DMS 273 treated with DMSO at 0.1 percent for 48 hours (cell line): Measurements from ENCODE around the gene SUSD4.
A peak's percentile ranks its signal among the peaks of the same experiment; 100 is the strongest.

Experiments used
- DNase-seq: peaks from one replicate; lab custom pipeline; 2025; lab: John Stamatoyannopoulos, UW

Gene SUSD4

GRCh38 chr1:223228931-223229528 lies 134.9 kb downstream of the SUSD4 start:
- DNase-seq = no peak

GRCh38 chr1:223228201-223228600 lies 135.8 kb downstream of the SUSD4 start:
- DNase-seq = no peak

DNA sequence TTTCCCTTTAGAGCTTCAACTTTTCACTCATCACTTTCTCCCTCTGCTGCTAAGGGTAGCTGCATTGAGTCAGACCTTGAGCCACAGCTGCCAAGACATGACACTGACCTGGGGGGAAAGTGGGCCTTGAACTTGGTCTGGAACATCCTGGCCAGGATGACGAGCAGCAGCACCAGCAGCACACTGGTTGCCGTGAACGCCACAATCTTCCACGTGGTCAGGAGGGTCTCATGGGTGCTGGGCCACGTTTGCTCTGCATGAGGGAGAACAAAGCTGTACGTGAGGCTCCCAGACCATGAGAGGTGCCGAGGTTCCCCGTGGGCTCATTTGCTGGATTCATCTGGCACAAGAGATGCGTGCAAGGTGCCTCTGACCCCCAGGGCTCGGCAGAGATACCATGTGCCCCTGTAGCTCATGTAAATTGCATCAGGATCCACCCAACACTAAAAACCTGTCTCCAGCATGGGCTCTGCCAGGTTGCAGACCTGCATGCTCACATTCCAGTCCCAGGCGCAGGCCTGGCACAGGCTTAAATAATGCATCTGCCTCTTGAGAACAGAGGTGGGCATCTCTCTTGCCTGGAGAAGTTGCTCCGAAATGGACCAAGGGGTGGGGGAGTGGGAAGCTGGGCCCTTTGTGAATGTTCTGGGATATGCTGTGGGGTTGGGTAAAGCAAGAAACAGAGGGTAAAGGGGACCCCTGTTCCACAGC lies 136.3 kb downstream of the SUSD4 start:
- no peak for DNase-seq

- DNase-seq = no peak
Measured at GRCh38 chr1:223227031-223227430, 136.9 kb downstream of the SUSD4 start.

GRCh38 chr1:223226271-223226670 lies 137.7 kb downstream of the SUSD4 start:
- DNase-seq = no peak

GRCh38 chr1:223225481-223225880 lies 138.5 kb downstream of the SUSD4 start:
- DNase-seq = no peak

- DNase-seq = no peak
Measured at GRCh38 chr1:223225061-223225460, 138.9 kb downstream of the SUSD4 start.

DNA sequence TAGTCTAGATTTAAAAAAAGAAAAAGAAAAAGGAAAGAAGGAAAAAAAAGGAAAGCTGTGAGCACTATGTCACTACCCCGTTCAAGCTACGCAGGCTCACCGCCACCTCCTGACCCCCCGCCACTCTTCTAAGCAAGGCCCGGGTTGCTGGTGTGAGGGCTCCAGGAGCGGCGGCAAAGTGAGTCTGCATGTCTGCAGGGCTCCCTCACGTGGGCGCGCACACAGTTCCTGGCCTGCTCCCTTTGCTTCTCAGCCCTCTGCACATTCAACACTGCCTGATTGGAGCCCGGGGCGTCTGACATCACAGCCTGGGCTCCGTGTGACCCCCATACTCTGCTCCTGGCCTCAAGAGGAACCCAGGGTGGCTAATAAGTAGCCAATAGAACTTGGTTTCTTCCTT lies 139.5 kb downstream of the SUSD4 start:
- no peak for DNase-seq

DNA sequence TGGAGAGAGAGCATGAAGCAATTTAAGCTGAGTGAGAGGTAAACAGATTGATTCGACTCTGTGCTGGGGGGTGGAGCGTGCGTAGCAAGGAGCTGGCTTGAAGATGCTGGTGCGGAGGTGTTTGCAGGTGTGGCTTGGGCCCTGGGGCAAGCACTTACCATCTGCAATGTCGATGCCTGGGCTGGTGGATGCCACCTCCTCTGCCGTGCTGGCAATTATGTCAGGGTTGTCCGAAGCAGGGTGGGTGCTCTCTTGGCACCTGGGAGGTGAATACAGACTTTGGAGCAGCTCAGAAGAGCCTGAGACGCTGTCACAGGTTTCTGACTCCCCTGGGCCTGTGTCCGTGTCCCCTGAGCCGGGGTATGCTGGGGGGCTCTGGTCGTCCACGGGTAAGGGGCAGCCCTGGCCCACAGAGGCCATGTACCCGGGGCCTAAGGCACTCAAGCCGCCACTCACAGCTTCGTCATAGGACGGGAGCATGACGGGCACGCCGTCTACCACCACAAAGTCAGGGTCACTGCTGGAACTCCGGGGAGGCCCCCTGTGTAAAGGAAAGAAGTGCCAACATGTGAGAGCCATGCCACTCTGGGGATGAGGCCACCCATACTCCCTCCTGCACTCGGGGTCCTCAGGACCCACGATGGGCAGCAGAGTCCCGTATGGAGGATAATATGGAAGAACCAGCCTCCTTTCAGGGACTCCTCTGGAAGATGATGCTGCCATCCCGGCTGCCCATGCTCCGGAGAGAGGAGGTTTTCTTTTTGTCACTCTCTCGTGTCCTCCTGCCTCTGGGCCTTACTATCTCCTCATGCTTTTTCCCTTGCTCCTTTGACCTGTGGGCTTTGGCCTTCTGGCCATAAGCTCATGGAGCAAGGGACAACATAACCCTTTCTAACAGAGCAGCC lies 140.6 kb downstream of the SUSD4 start:
- DNase-seq = no peak

- DNase-seq = no peak
Measured at GRCh38 chr1:223222377-223222776, 141.6 kb downstream of the SUSD4 start.

- no peak for DNase-seq
Measured at GRCh38 chr1:223221686-223222085, 142.3 kb downstream of the SUSD4 start.

GRCh38 chr1:223219846-223220610 lies 143.9 kb downstream of the SUSD4 start:
- DNase-seq = no peak

DNA sequence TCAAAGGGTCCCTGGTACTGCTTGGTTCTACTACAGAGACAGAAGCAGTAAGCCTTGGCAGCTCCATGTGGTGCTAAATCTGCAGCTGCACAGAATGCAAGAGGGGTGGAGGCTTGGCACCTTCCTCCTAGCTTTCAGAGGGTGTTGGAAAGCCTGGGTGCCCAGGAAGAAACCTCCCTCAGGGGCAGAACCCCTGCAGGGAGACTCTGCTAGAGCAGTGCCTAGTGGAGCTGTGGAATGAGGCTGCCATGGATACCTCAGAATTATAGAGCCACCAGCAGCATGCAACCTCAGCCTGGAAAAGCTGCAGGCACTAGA lies 144.7 kb downstream of the SUSD4 start:
- DNase-seq = no peak

GRCh38 chr1:223217781-223218180 lies 146.2 kb downstream of the SUSD4 start:
- no peak for DNase-seq

- DNase-seq = no peak
Measured at GRCh38 chr1:223216531-223217205, 147.3 kb downstream of the SUSD4 start.

DNA sequence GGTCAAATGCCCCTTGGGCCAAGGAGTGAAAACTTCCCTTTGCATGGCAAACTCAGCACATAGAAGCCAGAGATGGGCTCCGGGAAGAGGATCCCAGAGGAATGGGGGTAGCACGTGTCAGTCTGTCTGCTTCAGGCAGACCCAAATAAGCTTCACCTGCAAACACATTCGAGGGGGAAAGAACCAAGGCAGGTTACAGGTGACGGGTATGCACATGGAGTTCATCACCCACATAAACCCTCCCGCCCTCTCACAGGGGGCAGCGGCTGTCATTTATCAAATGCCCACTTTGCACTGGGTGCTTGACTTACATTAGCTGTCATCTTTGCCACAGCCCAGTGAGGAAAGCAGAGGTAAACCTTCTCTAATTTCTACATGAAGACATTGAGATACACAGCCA lies 147.9 kb downstream of the SUSD4 start:
- DNase-seq = no peak

DNA sequence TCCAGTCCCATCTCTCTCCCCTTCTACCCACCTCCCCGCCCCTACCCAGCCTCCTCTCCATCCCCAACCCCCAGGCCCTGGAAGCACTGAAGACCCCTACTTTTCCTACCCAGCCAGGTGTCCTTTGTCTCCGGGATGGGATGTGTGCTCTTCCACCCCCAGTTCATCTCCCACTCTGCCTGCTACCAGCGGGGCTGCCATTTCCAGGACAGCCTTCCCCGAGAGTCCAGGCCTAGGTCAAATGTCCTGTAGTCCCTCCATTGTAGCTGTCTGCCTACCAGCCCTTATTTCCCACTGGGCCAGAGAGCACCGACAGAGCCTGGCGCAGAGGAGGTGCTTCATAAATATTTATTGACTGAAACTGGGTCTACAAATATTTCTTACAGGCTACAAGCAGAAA lies 148.9 kb downstream of the SUSD4 start:
- no peak for DNase-seq

DNA sequence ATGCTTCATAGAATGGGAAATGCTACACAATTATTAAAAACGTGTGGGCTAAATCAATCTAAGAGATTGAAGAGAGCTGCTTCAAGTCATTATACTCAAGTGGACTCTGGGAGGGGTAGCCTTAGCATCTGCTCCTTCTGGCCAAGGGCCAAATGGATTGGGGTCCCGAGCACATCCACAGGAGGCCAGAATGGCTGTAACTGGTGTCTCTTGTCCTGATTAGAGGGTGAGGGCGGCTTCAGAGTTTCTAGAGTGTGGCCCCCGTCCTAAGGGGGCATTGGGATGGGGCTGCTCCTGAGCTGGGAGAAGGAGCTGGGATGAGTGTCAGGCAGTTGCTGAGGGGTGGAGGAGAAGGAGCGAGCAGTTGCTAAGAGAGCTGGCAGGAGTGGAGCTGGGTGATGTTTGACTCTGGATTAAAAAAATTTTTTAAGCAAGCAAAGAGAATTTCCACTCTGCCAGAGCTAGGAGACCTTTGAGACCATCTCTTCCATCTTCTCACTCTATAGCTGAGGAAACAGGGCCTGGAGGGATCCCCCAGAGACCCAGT lies 149.6 kb downstream of the SUSD4 start:
- DNase-seq = no peak

DNA sequence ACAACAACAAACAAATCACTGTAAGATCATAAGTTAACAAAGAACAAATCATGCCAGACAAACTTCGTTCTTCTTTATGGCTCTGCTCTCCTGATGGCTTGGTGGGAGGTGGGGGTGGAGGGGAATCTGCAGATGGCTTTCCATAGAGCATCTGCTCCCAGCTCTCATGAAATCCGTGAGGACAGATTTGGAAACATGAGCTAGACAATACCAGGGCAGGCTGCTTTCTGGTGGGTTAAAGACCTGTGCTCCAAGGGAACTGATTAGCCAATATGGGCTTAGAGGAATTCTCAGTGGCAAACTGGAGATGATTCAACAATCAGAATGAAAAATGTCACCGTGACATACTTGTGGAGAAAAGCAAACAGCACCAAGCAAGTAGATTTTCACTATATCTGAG lies 151.5 kb downstream of the SUSD4 start:
- peak; percentile 79 for DNase-seq

DNA sequence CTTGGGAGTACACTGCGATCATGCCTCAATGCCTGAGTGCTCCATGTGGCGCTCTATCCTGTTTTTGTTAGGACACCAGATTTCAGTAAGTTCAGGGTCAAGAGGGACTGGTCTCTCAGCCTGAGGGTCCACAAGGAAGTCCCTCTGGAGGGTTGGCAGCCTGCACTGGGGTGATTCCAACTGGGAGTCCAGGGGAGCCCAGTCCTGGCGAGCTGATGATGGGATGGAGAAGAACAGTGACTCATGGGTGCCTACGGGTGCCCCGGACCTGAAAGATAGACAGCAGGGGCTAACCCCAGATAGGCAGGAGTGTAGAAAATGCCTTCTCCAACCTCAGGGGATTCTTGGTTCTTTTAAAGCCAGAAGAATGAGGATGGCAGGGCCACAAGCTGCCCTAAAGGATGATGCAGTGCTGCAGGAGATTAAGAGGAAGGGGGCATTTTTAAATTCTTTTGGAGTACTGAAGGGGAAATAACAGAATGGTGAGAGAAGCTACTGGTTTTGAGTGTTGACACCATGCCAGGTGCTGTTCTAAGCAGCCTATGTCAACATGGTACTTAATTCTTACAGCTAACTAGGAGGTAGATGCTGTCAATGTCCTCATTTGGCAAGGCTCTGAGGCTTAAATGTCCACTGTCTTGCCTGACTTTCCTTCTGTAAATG lies 152.5 kb downstream of the SUSD4 start:
- DNase-seq = no peak

- no peak for DNase-seq
Measured at GRCh38 chr1:223210788-223211120, 153.2 kb downstream of the SUSD4 start.
